NCI-H1436 (cell line): ENCODE data around the gene FYN.
"Not testable (repeated sequence)": the region's sequence is repeated elsewhere in the genome, so short reads cannot be mapped to it uniquely, and the experiment has no call there.

Experiments used
- DNase-seq: peaks from one replicate; lab custom pipeline; 2025; lab: John Stamatoyannopoulos, UW

Gene FYN

DNA sequence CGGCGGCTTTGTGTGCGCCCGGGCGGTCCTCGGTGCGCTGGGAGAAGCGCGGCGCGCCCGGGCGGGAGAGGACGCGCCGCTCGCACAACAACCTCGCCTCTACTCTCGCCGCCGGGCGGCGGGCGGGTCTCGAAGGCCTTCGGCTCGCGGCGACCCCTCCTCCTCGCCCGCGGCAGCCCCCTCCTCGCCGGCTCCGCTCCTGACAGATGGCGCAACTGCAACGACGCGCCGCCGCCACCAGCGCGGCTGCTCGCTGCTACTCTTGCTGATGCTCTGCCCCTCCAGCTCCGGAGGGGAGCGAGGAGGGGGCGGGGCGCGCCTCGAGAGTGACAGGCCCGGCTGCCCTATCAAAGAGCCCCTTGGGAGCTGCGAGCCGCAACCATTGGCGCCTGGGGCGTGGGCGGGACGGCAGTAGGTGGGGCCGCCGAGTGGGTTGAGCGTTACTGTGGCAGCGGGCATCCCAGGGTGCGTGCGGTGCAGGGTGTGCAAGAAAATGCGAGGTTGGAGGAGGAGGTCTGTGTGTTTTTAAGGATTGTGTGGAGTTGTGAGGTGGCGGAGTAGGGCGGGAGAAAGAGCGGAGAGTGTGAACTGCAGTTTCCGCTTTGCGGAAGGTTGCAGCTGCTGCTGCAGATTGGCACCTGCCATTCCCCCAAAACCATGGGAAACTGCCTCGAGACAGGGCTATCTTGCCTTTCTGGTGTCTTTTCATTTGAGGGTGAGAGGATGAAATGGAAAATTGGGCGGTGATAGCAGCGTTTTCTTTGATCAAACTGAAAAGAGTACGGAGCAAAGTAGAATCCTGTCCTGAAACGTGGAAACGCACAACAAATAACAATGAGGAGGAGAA is at the start of gene FYN:
FYN (minus strand) TSS at position 275 of the 847 bp plus-strand sequence. CDS start 153,401 bp downstream, outside the sequence.
- peak; percentile 99 for DNase-seq

DNA sequence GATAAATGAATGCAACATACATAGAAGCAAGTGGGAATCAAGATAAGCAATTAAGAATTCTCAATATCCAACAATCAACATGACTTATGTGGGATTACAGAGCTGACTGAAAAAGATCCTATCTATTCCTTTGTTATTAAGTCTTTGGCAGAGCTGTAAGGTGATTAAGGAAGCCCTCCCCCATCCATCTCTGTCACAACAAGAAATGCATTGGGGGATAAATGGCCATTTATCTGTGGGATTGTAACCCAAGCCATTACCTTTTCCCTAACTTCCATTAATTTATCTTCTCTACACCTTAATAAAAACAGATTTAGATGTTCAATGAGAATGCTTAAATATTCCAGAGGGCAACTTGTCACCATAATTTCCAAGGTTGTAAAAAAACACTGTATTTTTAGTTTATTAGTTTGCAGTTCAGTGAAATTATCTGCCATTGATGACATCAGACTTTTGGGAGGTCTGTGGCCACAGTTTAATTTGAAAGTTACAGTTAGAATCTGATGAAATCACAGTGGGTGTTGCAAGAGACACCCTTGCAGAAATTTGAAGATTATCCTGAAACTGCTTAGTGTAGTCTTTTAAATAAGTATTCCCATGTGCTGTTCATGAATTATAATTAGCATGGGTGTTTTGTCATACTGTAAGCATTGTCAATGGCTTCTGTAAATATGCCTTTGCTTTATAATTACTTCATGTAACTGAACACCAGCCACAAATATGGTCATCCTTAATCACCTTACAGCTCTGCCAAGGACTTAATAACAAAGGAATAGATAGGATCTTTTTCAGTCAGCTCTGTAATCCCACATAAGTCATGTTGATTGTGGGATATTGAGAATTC is 49.4 kb upstream of the FYN start:
- DNase-seq = peak; percentile 30

DNA sequence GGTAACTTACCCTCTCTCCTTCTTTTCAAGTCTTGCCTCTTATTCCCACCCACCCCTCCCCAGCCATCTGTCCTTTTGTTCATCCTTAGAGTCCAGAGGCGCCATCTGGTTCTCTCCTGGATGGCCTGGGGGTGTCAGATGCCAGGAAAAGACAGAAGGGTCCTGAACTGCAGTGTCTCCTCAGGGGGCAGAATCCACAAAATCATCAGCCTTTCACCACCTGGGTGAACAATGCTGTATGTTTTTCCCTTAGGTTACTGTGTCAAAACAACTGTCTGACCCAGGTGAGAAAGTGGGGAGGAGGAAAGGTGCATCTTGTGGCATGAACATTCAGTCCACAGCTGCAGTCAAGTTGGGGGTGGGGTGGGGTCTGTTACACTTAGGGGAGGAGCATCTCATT is 47.9 kb upstream of the FYN start:
- DNase-seq = no peak

DNA sequence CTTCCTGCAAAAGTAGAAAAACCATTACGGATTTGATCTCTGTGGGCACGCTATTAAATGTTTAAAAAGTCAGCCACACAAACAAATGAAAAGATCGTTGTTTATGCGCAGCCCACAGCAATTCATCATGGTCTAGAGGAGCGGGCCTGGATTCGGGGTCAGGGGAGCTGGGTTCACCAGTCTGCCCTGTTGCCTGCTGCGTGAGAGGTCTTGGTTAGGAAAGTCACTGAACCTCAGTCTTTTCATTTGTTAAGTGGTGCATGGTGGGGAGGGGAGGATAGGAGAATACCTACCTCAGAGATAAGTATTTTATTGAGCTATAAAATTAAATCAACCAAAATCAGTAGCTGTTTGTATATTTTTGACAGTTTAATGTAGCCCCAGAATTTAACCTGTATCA is 47.3 kb upstream of the FYN start:
- DNase-seq = no peak

DNA sequence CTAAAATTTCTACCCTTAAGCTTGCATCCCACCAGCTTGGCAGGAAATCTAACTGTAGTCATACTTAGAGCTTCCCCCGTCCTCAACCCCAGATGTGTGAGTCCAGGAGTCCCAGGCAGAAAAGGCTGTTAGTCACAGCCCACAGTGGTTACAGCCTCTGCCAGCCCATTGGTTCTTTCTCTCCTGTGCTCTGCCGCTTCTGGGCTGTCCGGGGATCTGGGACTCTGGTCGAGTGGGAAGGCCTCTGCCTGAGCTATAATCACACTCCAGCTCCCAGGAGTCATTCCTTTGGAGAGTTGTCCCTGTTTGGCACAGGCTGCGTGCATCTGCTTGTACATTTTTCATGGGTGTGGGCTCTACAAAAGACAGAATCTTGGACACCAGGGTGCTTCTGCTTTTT is 45.6 kb upstream of the FYN start:
- DNase-seq = no peak

DNA sequence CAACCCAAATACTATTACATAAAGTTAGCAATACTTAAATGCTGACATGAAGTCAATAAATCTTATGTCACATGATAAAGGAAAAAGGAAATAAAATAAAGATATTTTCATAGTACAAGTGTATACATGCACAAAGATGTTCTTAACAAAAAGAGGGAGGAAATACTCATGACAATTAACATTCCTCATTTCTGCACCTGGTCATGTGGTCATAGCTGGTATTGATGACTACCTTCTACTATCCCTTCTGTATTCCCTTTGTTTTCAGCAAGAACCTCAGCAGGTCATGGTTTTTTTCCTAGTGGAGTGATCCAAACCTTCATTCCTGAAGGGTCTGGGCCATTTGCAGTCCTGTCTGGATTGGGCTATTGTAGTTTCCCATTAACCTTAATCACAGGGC is 43.5 kb upstream of the FYN start:
- DNase-seq = no peak

DNA sequence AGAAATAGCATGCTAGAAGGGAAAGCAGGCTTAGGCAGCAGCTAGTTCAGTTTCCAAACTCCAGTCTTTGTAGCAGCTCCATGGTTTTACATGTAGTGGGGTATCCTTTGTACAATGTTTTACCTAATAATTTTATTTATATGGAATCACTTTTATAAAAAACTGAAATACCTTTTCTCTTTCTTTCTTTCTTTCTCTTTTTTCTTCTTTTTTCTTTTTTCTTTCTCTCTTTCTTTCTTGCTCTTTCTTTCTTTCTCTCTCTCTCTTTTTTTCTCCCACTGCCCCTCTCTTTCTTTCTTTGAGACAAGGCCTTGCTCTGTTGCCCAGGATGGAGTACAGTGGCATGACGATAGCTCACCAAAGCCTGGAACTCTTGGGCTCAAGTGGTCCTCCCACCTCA is 41.4 kb upstream of the FYN start:
- no peak for DNase-seq

DNA sequence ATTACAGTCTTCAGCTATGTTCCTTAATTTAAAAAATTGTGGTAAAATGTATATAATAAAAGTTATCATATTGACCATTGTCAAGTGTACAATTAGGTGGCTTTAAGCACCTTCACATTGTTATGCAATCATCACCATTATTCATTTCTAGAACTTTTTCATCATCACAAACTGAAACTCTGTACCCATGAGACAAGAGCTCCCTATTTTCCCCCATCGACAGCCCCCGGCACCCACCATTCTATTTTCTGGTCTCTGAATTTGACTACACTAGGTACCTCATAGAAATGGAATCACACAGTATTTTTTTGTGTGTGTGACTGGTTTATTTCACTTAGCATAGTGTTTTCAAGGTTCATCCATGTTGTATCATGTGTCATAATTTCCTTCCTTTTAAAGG is 39.7 kb upstream of the FYN start:
- DNase-seq = no peak

DNA sequence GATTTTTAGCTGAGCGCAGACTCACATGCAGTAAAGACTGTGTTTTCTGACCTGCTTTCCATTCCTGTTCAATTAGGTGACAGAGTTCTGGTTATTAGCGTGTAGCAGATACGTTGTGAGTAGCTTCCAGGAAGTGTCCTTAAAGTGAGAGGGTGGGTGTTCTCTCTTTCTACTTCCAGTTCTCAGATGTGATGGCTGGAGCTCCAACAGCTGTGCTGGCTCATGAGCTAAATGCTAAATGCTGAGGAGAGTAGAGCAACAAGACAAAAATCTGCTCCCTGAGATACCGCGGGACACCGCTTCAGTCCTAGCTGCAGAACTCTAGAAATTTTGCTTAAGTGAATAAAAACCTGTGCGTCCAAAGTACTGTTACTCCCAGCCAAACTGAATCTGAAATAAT is 38.2 kb upstream of the FYN start:
- no peak for DNase-seq

DNA sequence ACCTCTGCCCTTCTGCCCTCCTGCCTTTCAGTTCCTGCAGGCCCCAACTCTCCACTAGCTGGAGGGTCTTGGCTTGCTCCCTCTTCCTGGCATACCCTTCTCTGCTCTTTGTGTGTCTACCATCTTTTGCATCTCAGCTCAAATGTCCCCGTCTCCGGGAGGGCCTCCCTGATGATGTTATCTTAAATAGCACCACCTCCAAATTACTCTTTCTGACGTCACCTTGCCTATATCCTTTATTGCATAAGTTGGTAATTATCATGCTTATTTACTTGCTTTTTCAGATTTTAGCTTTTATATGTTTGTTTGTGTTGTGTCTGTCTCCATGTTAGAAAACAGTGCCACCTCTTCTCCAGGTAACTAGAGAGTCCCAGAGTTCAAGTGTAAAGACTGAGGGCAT is 36.0 kb upstream of the FYN start:
- no peak for DNase-seq

DNA sequence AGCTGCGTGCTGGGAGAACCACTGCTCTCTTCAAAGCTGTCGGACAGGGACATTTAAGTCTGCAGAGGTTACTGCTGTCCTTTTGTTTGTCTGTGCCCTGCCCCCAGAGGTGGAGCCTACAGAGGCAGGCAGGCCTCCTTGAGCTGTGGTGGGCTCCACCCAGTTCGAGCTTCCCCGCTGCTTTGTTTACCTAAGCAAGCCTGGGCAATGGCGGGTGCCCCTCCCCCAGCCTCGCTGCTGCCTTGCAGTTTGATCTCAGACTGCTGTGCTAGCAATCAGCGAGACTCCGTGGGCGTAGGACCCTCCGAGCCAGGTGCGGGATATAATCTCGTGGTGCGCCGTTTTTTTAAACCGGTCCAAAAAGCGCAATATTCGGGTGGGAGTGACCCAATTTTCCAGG is 35.1 kb upstream of the FYN start:
- DNase-seq = not testable (repeated sequence)

DNA sequence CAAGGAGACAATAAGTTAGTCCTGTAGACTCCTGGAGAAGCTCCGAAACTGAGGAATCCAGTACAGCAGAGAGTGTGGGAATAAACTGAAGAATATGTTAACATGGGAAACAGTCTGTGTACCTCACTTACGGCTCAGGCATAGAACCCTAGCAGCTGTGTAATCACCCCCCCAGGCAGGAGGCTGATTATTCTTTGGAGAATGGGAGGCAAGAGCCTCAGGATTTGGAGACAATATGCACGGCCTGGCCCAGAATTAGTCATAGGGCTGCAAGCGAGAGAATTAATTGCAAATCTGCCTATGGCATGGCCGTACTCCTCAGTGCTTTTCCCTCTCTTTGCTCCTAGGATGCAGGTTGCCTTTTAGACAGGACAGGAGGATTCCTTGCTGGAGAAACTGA is 27.5 kb upstream of the FYN start:
- DNase-seq = no peak

DNA sequence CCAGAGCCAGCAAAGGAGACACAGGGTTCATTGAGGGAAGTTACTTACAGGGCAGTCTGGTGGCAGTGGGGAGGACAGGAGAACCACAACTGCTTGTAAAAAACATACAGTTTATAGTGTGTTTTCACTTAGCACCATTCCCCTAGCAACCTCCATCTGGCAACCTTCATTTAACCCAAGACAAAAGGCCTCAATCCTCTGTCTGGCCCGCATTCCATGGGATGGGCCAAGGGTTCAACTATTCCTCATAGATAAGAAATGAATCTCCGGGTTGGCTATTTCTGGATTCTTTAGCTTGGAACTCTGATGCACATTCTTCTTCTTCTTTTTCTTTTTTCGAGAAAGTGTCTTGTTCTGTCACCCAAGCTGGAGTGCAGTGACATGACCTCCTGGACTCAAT is 26.3 kb upstream of the FYN start:
- no peak for DNase-seq

DNA sequence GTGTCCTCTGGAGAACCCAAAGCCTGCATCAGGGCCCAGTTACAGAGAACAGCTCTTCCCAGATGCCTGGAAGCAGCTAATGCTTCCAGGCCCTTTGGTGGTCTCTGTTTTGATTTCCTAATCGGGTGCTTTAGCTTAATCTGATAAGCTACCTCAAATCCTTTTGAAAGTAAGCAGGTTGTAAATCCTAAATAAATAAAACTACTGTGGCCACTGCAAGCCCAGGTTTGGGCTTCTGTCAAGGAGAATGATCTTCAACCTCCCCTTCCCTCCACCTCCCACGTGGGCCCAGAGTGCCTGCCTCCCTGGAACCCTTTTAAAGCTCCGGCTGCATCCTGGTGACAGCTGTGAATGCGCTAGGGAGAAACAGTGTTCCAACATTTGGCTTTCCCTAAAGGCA is 25.2 kb upstream of the FYN start:
- DNase-seq = no peak

DNA sequence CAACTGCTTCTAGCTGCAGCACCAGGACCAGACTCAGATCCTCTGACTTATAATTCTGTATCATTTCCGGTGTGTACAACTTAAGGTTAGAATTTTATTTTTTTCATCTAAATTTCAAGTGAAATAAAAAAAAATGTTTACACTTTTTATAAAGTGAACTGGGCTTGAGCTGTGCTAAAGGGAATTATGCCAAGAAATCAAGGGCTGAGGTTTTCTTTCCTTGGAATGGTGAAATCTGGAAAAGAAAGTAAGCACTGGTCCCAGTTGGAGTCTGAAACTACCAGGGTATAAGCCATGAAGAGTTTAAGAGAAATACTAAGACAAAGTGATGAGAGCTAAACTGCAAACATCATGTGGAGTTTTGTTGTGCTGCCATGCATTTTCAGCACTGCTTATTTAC is 21.7 kb upstream of the FYN start:
- no peak for DNase-seq

DNA sequence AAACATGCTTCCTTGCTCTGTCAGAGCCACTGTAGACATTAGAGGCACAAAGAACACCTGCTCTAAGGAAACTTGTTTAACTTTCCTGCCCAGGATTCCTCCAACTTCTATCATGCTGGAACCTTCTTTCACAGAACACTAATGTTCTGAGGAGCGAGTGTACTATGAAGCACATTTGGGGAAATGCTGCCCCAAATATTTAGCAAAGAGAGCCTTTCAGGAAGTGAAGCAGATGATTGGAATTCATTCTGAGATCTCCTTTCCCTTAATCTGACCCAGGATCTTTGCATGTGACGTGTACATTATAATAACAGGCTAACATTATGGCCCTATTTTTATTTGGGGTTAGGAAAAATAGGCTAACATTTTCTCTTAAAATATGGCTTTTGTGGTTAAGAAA is 21.0 kb upstream of the FYN start:
- DNase-seq = no peak

DNA sequence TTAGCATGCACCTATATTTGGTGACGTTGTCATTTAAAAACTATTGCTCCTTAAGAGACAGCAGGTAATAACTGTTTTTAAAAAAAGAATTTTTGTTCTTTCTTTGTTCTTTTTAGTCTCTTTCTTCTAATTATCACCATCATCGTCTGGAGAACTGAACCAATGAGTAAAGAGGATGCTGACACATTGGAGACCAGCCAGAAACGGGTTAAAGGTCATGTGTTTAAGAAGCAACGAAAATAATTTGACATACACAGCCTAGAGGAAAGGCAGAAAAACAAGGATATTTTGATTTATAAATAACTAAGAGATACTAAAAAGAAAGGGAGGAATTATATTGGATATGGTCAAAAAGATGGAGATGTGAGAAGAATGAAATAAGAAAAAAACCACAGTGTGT is 19.2 kb upstream of the FYN start:
- no peak for DNase-seq

DNA sequence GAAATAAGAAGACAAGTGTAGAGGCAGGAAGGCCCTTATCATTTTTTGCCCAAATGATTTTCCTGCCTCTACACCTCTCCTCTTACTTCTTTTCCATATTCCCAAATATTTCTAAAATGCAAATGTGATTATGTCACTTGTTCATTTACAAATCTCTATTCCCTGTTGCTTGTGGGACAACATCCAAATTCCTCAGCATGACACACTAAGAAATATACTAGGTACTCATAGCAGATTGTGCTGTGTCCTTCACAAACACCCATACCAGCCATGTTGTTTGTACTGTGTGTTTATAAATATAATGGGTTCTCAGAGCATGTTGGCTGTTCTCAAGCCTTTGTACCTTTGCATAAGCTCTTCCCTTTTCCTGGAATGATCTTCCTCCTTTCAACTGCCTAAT is 17.7 kb upstream of the FYN start:
- no peak for DNase-seq

DNA sequence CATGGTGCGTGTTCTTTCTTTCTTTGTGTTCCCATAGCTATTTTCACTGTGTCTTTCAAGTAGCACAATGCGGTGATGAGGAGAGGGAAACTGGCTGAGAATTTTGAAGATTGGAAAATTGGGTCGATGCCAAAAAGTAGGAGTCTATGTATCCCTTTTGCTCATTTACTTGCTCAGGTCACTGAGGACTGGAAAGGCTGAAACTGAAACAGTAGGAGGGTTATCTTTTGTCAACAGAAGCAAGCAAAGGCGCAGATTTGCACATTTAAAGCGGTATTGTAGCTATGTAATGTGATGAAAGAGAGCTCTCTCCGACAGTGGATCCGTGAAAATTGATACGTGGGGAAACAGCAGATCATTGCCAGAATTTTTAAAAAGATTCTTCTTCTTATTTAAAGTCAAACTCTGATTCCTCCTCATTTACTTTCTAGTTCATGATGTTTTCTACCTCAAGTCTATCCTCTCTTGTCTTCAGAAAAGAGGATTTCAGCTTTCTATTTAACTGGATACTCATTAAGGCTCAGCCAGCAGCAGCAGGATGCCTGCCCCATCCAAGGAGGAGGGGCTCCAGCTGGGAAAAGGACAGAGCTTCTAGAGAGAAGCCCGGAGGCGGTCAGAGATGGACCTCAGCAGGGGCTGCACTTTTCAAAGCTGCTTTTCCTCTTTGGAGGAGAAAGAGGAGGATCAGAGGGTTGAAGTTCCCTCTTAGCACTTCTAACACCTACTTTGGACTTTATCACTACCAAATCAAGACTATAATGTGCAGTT is 15.9 kb upstream of the FYN start:
- DNase-seq = no peak

DNA sequence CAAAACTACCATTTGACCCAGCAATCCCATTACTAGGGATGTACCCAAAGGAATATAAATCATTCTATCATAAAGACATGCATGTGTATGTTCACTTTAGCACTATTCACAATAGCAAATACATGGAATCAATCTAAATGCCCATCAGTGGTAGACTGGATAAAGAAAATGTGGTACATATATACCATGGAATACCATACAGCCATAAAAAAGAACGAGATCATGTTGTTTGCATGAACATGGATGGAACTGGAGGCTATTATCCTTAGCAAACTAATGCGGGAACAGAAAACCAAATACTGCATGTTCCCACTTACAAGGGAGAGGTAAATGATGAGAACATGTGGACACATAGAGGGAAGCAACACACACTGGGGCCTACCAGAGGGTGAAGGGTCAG is 13.5 kb upstream of the FYN start:
- not testable (repeated sequence) for DNase-seq

DNA sequence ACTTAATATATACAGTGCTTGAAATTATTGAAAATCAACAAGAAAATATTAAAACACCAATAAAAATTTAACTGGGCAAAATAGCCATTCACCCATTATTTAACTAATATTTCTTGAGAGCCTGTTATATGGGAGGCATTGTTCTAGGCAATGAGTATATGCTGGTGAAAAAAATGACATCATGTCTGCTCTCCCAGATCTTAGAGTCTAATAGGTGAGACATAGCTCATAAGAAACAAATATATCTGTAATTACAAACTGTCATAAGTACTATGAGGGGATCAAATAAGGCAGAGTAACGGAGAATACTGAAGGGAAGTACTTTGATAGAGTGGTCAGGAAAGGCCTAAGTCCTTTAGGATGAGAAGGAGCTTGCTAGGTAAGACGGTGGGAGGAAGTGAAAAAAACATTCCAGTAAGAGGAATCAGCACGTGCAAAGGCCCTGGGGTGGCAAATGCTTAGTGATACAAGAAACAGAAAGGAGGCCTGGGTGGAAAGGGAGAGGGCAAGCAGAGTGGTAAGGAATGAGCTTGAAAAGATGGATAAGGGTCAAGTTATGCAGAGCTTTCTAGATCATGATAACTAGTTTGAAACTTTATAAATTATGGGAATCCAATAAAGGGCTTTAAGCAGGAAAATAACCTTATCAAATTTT is 12.2 kb upstream of the FYN start:
- no peak for DNase-seq

DNA sequence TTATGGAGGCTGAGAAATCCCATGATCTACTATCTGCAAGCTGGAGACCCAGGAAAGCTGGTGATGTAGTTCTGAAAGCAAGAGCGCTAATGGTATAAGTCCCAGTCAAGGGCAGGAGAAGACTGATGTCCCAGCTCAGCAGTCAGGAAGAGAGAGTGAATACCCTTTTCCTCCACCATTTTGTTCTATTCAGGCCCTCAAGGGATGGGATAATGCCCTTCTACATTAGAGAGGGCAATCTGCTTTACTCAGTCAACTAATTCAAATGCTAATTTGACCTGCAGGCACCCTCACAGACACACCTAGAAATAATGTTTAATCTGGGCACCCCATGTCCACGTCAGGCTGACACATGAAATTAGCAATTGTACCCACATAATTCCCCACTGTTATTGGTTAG is 10.8 kb upstream of the FYN start:
- DNase-seq = no peak
